GM12878 (cell line): ENCODE results near the gene GLT8D2. TPM values are rescaled to one million over a fixed set of nuclear protein-coding genes. Genes with fewer than 3 reads are reported as not detected.

Source experiments
- ATAC-seq: fragments of 200-7000 bp; cut with Tn5 transposase; 3 replicates; pipeline ENCODE4 v1.9.1; 2020; ENCODE audit warnings: mild to moderate bottlenecking, moderate library complexity
- BruUV-seq: library from RNA; stranded (reverse); fragments of 400-500 nt; replicated peaks from 2 replicates; lab custom pipeline; 2021; lab: Mats Ljungman, UMichigan
- CTCF ChIA-PET: fragments of 300-600 bp; sonication (Branson Sonifier 250); formaldehyde crosslinking; extraction: SDS; loops from one replicate; lab custom pipeline; 2021; ENCODE audit warnings: inconsistent platforms; lab: Yijun Ruan, JAX
- POLR2A ChIA-PET: fragments of 350-600 bp; formaldehyde crosslinking; extraction: SDS; loops from one replicate; lab custom pipeline; 2021; ENCODE audit warnings: inconsistent platforms; lab: Charles Lee
- RAD21 ChIA-PET: fragments of 300-600 bp; sonication (Branson Sonifier 250); formaldehyde crosslinking; loops from one replicate; lab custom pipeline; 2023; ENCODE audit warnings: antibody characterized with exemption; ENCODE audit not compliant: unreplicated experiment; lab: Charles Lee
- SMC1A ChIA-PET: fragments of 300-600 bp; sonication (Branson Sonifier 250); formaldehyde crosslinking; loops from one replicate; lab custom pipeline; 2023; ENCODE audit not compliant: unreplicated experiment, uncharacterized antibody; lab: Charles Lee
- DNase-seq: peaks from one replicate; pipeline ENCODE4 v3.0.0-alpha.2; 2011; ENCODE audit warnings: low read depth, low spot score
- FAIRE-seq: peaks from 3 replicates; lab custom pipeline; 2011; peaks lifted over from hg19 to GRCh38; lab: Jason Lieb, UNC
- H2AFZ ChIP-seq: 2 replicates; pipeline ENCODE4 v1.6.0; 2011; ENCODE audit warnings: low read depth, low read length, control low read depth; ENCODE audit not compliant: control insufficient read depth
- H3K27ac ChIP-seq: 2 replicates; pipeline ENCODE4 v1.5.1; 2011; ENCODE audit warnings: control low read depth; ENCODE audit not compliant: control insufficient read depth, insufficient read depth
- H3K27me3 ChIP-seq, 2 experiments: replicated peaks in 1 of 2; 2 replicates each; pipeline versions ENCODE4 v1.6.0 to v1.6.1; 2011; ENCODE audit warnings: low read length in 1 of 2; ENCODE audit not compliant: control insufficient read depth in 2 of 2, insufficient read depth in 2 of 2
- H3K36me3 ChIP-seq, 2 experiments: 2 replicates each; pipeline ENCODE4 v1.5.1; 2011; ENCODE audit warnings: low read length in 1 of 2; ENCODE audit not compliant: control insufficient read depth in 2 of 2, insufficient read depth in 2 of 2
- H3K4me1 ChIP-seq: 2 replicates; pipeline ENCODE4 v1.6.1; 2011; ENCODE audit warnings: mild to moderate bottlenecking, low read length, moderate library complexity, mixed read lengths; ENCODE audit not compliant: control insufficient read depth, insufficient read depth
- H3K4me2 ChIP-seq: 2 replicates; pipeline ENCODE4 v1.6.0; 2011; ENCODE audit warnings: control low read depth; ENCODE audit not compliant: control insufficient read depth, insufficient read depth
- H3K4me3 ChIP-seq: fragments of 200-600 bp; sonication (generic); 2 replicates; pipeline ENCODE4 v1.5.1; 2016
- H3K79me2 ChIP-seq: 2 replicates; pipeline ENCODE4 v1.6.0; 2011; ENCODE audit warnings: low read length; ENCODE audit not compliant: control insufficient read depth, insufficient read depth
- H3K9ac ChIP-seq: 2 replicates; pipeline ENCODE4 v1.8.0; 2011; ENCODE audit warnings: low read length, control low read depth, mixed read lengths; ENCODE audit not compliant: control insufficient read depth, insufficient read depth
- H3K9me3 ChIP-seq: replicated peaks from 3 replicates; pipeline ENCODE4 v1.5.1; 2011; ENCODE audit warnings: mild to moderate bottlenecking, low read length; ENCODE audit not compliant: control insufficient read depth, insufficient read depth
- H4K20me1 ChIP-seq: 2 replicates; pipeline ENCODE4 v1.6.0; 2011; ENCODE audit not compliant: control insufficient read depth, insufficient read depth
- ATF7 ChIP-seq: fragments of 450-650 bp; IDR thresholded peaks from 2 replicates; pipeline ENCODE4 v1.6.1; 2016; ENCODE audit warnings: low read depth, mild to moderate bottlenecking
- CBFB ChIP-seq: IDR thresholded peaks from 2 replicates; pipeline ENCODE4 v1.6.1; 2016; ENCODE audit warnings: antibody characterized with exemption, low read depth
- E4F1 ChIP-seq: fragments of 450-650 bp; IDR thresholded peaks from 2 replicates; pipeline ENCODE4 v1.6.1; 2018; ENCODE audit warnings: borderline replicate concordance, mild to moderate bottlenecking; ENCODE audit not compliant: partially characterized antibody
- EP300 ChIP-seq, 2 experiments: fragments of 150-350 bp in 1 of 2; IDR thresholded peaks; 2 replicates each; pipeline ENCODE4 v1.6.1; 2011 to 2012; ENCODE audit warnings: low read depth in 2 of 2, low read length in 2 of 2, borderline replicate concordance in 1 of 2, improper control_type of control experiment in 1 of 2, inconsistent platforms in 1 of 2; ENCODE audit not compliant: control insufficient read depth in 1 of 2
- FOXM1 ChIP-seq: IDR thresholded peaks from 2 replicates; pipeline ENCODE4 v1.6.1; 2012; ENCODE audit warnings: low read depth, mild to moderate bottlenecking, inconsistent platforms, low read length, moderate library complexity
- GABPA ChIP-seq: IDR thresholded peaks from 2 replicates; pipeline ENCODE4 v1.6.1; 2014; ENCODE audit warnings: antibody characterized with exemption, low read depth, mild to moderate bottlenecking, inconsistent platforms
- MXI1 ChIP-seq: fragments of 150-350 bp; IDR thresholded peaks from 2 replicates; pipeline ENCODE4 v1.6.1; 2011; ENCODE audit warnings: low read depth, mild to moderate bottlenecking, inconsistent platforms, low read length, improper control_type of control experiment
- NR2C1 ChIP-seq: fragments of 450-650 bp; IDR thresholded peaks from 2 replicates; pipeline ENCODE4 v1.6.1; 2017; ENCODE audit warnings: antibody characterized with exemption, mild to moderate bottlenecking, moderate library complexity
- TARDBP ChIP-seq: IDR thresholded peaks from 2 replicates; pipeline ENCODE4 v1.6.1; 2016; ENCODE audit warnings: borderline replicate concordance
- TCF12 ChIP-seq: IDR thresholded peaks from 2 replicates; pipeline ENCODE4 v1.6.1; 2011; ENCODE audit warnings: low read depth, mild to moderate bottlenecking, low read length
- TCF3 ChIP-seq: IDR thresholded peaks from 2 replicates; pipeline ENCODE4 v1.6.1; 2012; ENCODE audit warnings: low read depth, mild to moderate bottlenecking, low read length, borderline replicate concordance; ENCODE audit not compliant: insufficient read depth
- WGBS: methylation state at CpG from one replicate; pipeline ENCODE4 v1.1.6; 2016; ENCODE audit warnings: low lambda C conversion rate; ENCODE audit not compliant: insufficient replicate concordance, insufficient coverage; ENCODE audit errors: missing lambda C conversion rate; 5-methylcytosine and 5-hydroxymethylcytosine counted together
- in situ Hi-C: fragments of 300-500 bp; cut with MboI; formaldehyde crosslinking; loops from 9 replicates; pipeline ENCODE4 v1.14.3; 2018; ENCODE audit warnings: mixed read lengths
- intact Hi-C: fragments of 100-400 bp; cut with micrococcal nuclease; formaldehyde crosslinking; loops from one replicate; pipeline ENCODE4 v1.14.2; 2022; ENCODE audit not compliant: unreplicated experiment
- polyA plus RNA-seq, 11 experiments: library from polyadenylated mRNA; depleted of rRNA in 4 of 11; unstranded in 6 of 11; stranded (reverse) in 5 of 11; fragments of >200 nt; fragmentation: Nextera tagmentation in 4 of 11; fragmentation: Illumina TruSeq in 1 of 11; extraction: Ambion mirVana in 4 of 11; extraction: Trizol in 1 of 11; gene quantifications; 1 replicate in 1 of 11; 2 replicates in 10 of 11; pipeline versions ENCODE4 v1.2.1 to v1.2.3, GENCODE V29; 2011 to 2016; ENCODE audit warnings: inconsistent platforms in 2 of 11, missing spikeins in 2 of 11, low read depth in 1 of 11
- total RNA-seq, 4 experiments: library from RNA; depleted of rRNA in 3 of 4; stranded (reverse); fragments of >200 nt in 3 of 4; fragmentation: Illumina TruSeq in 1 of 4; extraction: Trizol in 1 of 4; gene quantifications; 2 replicates each; pipeline versions ENCODE4 v1.2.1 to v1.2.3, GENCODE V29; 2013 to 2021
- TF ChIP-seq, protein P1 (sequence below): IDR thresholded peaks from 2 replicates; pipeline ENCODE4 v1.6.1; 2011; ENCODE audit warnings: mild to moderate bottlenecking, low read depth, low read length, moderate library complexity; ENCODE audit not compliant: insufficient replicate concordance
- TF ChIP-seq, protein P2 (sequence below): fragments of 450-650 bp; IDR thresholded peaks from 2 replicates; pipeline ENCODE4 v1.6.1; 2016; ENCODE audit warnings: mild to moderate bottlenecking, moderate library complexity, borderline replicate concordance

Gene GLT8D2
- total and polyA plus RNA-seq, 10 of the 15 experiments (the other 5 are each of a cell fraction or from before 2014, with no cell fraction given), result 0.06 to 0.80 (median 0.37) TPM; not detected in 1

DNA sequence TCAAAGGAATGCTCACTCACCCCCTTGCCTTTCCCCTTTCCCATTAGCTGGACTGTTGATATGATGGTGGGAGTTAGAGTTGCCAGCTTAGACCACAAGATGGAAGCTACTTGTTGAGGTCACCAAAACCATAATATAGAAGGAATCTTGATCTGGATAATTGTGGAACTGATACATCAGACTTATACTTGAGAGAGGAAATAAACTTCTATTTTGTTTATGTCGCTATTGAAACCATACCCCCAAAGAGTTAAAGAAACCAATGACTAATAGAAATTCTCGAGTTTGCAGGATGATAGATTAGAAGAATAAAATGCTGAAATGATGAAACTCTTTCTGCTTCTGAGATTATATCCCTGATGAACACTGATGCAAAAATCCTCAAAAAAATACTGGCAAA lies 46.4 kb downstream of the GLT8D2 start (continued):
- no peak for TF ChIP-seq EP300 (IDR thresholded peaks at IDR 0.05; ENCODE audit: borderline replicate concordance in 1 of 2, control insufficient read depth in 1 of 2, low read depth in 2 of 2, low read length in 2 of 2)
- no peak for TF ChIP-seq CBFB
- TF ChIP-seq E4F1, result no peak

GRCh38 chr12:104002686-104003085 lies 47.3 kb downstream of the GLT8D2 start:
- ChIA-PET CTCF (interaction anchor here (2.3 kb wide), 1 partner anchor 106 kb away, joined by 11 read pairs; no protein-coding TSS in a partner anchor), POLR2A (no interaction called here), RAD21 (no interaction called here), SMC1A (interaction anchor here (0.7 kb wide), 1 partner anchor 339 kb away, joined by 3 read pairs; no protein-coding TSS in a partner anchor)
- intact Hi-C loops (no loop called here), in situ Hi-C loops (no loop called here)
- DNase-seq (no peak), ATAC-seq (no peak), FAIRE-seq (peak; percentile 64)
- H3K9ac ChIP-seq, result no peak overlapping the region
- 77% methylated on average over 3 of the region's 3 CpGs for WGBS
- no peaks in the 10 kb centered on the region for H3K27me3 ChIP-seq
- no peaks in the 10 kb centered on the region for H3K9me3 ChIP-seq
- no peaks in the 10 kb centered on the region for H3K79me2 ChIP-seq
- BruUV-seq, result no TSS peak
- TF ChIP-seq FOXM1 (no peak), TCF3 (no peak), GABPA (no peak), MXI1 (no peak), NR2C1 (no peak), TARDBP (no peak), TCF12 (no peak), ATF7 (no peak)
- TF ChIP-seq, protein P1, sequence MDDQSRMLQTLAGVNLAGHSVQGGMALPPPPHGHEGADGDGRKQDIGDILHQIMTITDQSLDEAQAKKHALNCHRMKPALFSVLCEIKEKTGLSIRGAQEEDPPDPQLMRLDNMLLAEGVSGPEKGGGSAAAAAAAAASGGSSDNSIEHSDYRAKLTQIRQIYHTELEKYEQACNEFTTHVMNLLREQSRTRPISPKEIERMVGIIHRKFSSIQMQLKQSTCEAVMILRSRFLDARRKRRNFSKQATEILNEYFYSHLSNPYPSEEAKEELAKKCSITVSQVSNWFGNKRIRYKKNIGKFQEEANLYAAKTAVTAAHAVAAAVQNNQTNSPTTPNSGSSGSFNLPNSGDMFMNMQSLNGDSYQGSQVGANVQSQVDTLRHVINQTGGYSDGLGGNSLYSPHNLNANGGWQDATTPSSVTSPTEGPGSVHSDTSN, result no peak
- TF ChIP-seq, protein P2, sequence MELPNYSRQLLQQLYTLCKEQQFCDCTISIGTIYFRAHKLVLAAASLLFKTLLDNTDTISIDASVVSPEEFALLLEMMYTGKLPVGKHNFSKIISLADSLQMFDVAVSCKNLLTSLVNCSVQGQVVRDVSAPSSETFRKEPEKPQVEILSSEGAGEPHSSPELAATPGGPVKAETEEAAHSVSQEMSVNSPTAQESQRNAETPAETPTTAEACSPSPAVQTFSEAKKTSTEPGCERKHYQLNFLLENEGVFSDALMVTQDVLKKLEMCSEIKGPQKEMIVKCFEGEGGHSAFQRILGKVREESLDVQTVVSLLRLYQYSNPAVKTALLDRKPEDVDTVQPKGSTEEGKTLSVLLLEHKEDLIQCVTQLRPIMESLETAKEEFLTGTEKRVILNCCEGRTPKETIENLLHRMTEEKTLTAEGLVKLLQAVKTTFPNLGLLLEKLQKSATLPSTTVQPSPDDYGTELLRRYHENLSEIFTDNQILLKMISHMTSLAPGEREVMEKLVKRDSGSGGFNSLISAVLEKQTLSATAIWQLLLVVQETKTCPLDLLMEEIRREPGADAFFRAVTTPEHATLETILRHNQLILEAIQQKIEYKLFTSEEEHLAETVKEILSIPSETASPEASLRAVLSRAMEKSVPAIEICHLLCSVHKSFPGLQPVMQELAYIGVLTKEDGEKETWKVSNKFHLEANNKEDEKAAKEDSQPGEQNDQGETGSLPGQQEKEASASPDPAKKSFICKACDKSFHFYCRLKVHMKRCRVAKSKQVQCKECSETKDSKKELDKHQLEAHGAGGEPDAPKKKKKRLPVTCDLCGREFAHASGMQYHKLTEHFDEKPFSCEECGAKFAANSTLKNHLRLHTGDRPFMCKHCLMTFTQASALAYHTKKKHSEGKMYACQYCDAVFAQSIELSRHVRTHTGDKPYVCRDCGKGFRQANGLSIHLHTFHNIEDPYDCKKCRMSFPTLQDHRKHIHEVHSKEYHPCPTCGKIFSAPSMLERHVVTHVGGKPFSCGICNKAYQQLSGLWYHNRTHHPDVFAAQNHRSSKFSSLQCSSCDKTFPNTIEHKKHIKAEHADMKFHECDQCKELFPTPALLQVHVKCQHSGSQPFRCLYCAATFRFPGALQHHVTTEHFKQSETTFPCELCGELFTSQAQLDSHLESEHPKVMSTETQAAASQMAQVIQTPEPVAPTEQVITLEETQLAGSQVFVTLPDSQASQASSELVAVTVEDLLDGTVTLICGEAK, result no peak
- H3K4me1 ChIP-seq, result no peaks in the 10 kb centered on the region
- H3K36me3 ChIP-seq, result no peaks in the 10 kb centered on the region
- H3K27ac ChIP-seq, result no peak overlapping the region
- H3K4me3 ChIP-seq, result no peak overlapping the region
- H3K4me2 ChIP-seq, result no peak overlapping the region
- no peak overlapping the region for H2AFZ ChIP-seq
- H4K20me1 ChIP-seq, result no peaks in the 10 kb centered on the region
